ENCODE measurements around the gene RNPEPL1. TPM values are rescaled to one million over a fixed set of nuclear protein-coding genes. Genes with fewer than 3 reads are reported as not detected.
A peak's percentile ranks its signal among the peaks of the same experiment; 100 is the strongest.
"Not testable (repeated sequence)": the region's sequence is repeated elsewhere in the genome, so short reads cannot be mapped to it uniquely, and the experiment has no call there.

The RNPEPL1 gene, protein sequence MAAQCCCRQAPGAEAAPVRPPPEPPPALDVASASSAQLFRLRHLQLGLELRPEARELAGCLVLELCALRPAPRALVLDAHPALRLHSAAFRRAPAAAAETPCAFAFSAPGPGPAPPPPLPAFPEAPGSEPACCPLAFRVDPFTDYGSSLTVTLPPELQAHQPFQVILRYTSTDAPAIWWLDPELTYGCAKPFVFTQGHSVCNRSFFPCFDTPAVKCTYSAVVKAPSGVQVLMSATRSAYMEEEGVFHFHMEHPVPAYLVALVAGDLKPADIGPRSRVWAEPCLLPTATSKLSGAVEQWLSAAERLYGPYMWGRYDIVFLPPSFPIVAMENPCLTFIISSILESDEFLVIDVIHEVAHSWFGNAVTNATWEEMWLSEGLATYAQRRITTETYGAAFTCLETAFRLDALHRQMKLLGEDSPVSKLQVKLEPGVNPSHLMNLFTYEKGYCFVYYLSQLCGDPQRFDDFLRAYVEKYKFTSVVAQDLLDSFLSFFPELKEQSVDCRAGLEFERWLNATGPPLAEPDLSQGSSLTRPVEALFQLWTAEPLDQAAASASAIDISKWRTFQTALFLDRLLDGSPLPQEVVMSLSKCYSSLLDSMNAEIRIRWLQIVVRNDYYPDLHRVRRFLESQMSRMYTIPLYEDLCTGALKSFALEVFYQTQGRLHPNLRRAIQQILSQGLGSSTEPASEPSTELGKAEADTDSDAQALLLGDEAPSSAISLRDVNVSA
- total RNA-seq: 59.1 and 60.7 TPM in 2 replicates

DNA sequence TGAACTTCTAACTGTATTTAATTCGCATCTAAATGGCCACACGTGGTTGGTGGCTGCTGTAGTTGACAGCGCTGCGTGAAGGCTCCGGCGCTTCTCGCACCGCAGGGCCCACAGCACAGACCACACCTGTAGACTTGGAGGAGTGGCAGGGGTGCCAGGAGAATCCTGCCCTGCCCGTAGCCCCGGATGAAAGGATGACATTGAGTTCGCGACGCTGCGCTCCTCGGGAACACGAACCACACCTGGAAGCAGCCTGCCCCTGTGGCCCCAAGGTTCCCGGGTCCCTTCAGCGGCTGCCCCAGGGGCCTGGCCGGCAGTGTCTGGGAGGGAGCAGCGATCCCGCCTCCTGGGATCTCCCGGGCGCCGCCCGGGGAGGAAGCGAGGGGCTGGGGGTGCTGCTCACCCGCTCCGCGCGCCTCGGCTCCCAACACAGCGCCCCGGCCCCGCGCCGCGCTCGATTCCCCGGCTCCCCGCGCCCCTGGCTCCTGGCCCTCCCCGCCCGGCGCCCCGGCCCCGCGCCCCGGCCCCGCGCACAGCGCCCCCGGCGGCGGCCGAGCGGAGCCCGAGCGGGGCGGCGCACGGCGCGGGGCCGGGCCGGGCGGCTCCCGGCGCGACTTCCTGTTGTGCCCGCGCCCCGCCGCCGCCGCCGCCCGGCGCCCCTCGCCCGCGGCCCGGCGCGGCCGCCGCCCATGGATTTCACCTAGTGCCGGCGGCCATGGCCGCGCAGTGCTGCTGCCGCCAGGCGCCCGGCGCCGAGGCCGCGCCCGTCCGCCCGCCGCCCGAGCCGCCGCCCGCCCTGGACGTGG is at the start of gene RNPEPL1:
Gene RNPEPL1 (plus strand): TSS at position 613 of the 806 bp plus-strand sequence. CDS start 103 bp downstream, at position 716.
- H3K4me1 Mint-ChIP-seq: peaks cover 54% of the 10 kb centered on the region
- H3K27me3 Mint-ChIP-seq: no peaks in the 10 kb centered on the region
- peak within 1 kb of the TSS; percentile 95 for H3K27ac Mint-ChIP-seq
- H3K36me3 Mint-ChIP-seq (ENCODE audit: low read depth): peaks cover 28% of the 10 kb centered on the region
- H3K4me3 Mint-ChIP-seq: peak within 1 kb of the TSS; percentile 98
- intact Hi-C loops (cut with micrococcal nuclease): loop anchor here (5.0 to 10.0 kb wide), 4 partner anchors 131 to 1317 kb away; partner anchors contain the start of genes COPS9, GPC1 and PASK
- no peaks in the 10 kb centered on the region for H3K9me3 Mint-ChIP-seq
- DNase-seq: peak; percentile 88

DNA sequence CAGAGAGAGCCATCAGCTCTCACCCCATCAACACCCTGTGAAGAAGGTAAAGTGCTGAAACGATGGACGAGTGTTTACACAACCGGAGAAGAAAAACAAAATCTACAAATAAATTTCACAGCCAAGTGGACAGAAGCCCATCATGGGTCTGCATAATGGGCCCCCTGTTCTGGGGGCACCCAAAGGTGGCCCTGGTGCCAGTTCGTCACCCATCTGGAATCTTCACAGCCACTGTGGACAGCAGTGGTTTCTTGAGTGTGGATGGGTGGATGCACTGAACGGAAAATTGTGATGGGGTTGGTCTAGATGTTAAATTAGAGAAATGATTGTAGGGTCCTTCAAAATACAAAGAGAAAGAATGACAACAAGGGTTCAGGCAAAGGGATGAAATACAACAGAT is 49.3 kb upstream of the RNPEPL1 start:
- H3K4me3 Mint-ChIP-seq: no peak overlapping the region

DNA sequence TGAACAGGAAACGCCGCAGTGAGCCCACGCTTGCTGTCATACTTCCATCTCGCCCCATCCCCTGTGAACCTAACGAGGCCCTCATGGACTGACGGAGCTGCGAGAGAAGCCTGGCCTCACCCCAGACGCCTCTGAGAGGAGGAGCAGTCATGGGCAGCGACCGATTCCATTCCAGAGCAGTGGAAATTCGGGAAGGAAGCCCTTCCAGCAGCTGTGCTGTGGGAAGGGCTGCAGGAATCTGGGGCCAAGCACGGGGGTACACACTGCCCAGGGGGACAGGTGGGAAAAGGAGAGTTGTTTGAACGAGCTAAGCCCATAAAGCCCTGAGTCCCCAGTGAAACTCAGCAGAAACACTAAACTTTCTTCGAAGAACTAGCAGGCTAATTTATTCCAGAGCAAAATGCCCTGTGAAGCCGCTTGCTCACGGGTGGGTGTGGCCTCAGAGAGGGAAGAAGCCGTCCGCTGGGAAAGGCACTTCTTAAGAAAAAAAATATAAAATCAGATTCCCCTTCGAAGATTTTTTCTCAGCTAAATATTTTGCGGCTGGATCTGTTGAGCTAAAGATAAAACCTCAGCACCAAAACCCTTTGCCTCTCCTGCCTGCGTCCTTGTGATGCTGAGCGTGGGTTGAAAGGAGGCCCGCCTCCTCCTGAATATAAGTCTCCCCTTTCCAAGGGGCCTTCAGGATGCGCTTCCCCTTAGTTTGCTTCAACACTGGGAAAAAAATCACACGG is 48.7 kb upstream of the RNPEPL1 start:
- Mint-ChIP-seq H3K9me3 (peaks cover 8% of the 10 kb centered on the region), H3K27me3 (no peaks in the 10 kb centered on the region), H3K36me3 (ENCODE audit: low read depth) (peaks cover 30% of the 10 kb centered on the region), H3K4me3 (no peak overlapping the region), H3K27ac (no peak overlapping the region), H3K4me1 (peaks cover 3% of the 10 kb centered on the region)
- no peak for DNase-seq
- intact Hi-C loops (cut with micrococcal nuclease): loop anchor here (10.0 kb wide), 1 partner anchor 185 kb away; no protein-coding TSS in a partner anchor

More for the DNA sequence above, 49.3 kb upstream of the RNPEPL1 start:
- Mint-ChIP-seq H3K4me1 (peaks cover 8% of the 10 kb centered on the region), H3K9me3 (peaks cover 8% of the 10 kb centered on the region), H3K36me3 (ENCODE audit: low read depth) (peaks cover 25% of the 10 kb centered on the region), H3K27ac (no peak overlapping the region), H3K27me3 (no peaks in the 10 kb centered on the region)
- intact Hi-C loops (cut with micrococcal nuclease): loop anchor here (10.0 kb wide), 1 partner anchor 186 kb away; no protein-coding TSS in a partner anchor
- DNase-seq: no peak

DNA sequence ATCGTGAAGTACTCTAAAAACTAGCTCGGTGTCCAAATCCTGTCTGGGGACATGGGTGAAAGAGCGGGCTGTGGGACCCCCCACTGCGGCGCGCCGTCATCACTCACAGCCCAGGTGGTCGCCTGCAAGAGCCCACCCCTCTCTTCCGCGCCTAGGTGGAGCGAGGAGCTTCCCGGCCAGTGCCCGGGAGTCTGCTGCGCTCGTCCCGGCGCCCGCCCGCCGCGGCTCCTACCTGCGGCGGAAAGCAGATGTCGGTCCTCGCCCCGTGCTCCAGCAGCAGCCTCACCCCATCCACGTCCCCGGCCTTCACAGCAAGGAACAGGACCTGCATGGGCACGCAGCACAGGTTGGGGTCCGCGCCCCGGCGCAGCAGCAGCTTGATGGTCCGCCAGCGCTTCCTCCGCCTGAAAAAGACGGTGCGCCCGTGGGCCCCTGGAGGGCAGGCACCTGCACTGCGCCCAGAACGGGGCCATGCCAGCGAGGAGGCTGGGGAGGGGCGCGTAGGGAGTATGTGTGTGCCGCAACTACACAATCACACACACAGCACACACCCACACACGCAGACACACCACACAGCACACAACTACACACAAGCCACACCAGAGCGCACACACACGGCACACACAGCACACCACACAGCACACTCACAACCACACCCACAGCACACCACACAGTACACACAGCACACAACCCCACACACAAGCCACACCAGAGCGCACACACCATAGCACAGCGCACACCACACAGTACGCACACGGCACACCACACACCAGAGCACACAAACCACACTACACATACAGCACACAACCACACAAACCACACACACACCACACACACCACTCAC is 47.9 kb upstream of the RNPEPL1 start:
- no peaks in the 10 kb centered on the region for H3K27me3 Mint-ChIP-seq
- peaks cover 14% of the 10 kb centered on the region for H3K9me3 Mint-ChIP-seq
- DNase-seq: no peak
- H3K4me1 Mint-ChIP-seq: peaks cover 3% of the 10 kb centered on the region
- H3K4me3 Mint-ChIP-seq: no peak overlapping the region
- no peak overlapping the region for H3K27ac Mint-ChIP-seq
- intact Hi-C loops (cut with micrococcal nuclease): no loop called here
- peaks cover 38% of the 10 kb centered on the region for H3K36me3 Mint-ChIP-seq (ENCODE audit: low read depth)

DNA sequence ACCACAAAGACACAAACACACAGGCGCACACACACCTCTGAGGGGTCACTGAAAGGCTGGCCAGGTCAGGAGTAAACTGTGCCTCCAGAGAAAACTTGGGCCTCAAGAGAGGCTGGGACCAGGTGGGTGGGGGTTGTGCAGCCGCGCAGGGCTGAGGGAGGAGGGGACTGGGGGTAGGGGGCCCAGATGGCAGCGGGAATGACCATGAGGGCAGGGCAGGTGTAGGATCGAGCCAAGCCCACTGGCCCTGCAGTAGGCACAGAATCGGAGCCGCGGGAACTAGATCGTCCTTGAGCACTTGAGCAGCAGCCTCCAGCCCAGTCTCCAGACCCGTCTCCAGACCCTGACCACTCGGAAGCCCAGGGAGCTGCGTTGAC is 47.3 kb upstream of the RNPEPL1 start:
- DNase-seq: no peak
- no peak overlapping the region for H3K4me3 Mint-ChIP-seq
- peaks cover 3% of the 10 kb centered on the region for H3K4me1 Mint-ChIP-seq
- peaks cover 14% of the 10 kb centered on the region for H3K9me3 Mint-ChIP-seq
- H3K27me3 Mint-ChIP-seq: no peaks in the 10 kb centered on the region
- peaks cover 42% of the 10 kb centered on the region for H3K36me3 Mint-ChIP-seq (ENCODE audit: low read depth)
- intact Hi-C loops (cut with micrococcal nuclease): no loop called here
- no peak overlapping the region for H3K27ac Mint-ChIP-seq

DNA sequence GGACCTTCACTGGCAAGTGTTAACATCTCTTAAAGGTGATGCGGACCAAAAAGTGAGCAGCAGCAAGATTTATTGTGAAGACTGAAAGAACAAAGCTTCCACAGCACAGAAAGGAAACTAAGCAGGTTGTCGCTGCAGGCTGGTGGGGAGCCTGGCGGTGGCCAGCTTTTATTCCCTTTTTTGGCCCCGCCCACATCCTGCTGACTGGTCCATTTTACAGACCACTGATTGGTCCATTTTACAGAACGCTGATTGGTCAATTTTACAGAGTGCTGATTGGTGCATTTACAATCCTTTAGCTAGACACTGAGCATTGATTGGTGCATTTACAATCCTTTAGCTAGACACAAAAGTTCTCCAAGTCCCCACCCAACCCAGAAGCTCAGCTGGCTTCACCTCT is 46.4 kb upstream of the RNPEPL1 start:
- H3K27ac Mint-ChIP-seq; H3K4me1 Mint-ChIP-seq; intact Hi-C loops (cut with micrococcal nuclease); DNase-seq; H3K4me3 Mint-ChIP-seq; H3K27me3 Mint-ChIP-seq: not testable (repeated sequence)
- H3K9me3 Mint-ChIP-seq: peaks cover 18% of the 10 kb centered on the region
- H3K36me3 Mint-ChIP-seq (ENCODE audit: low read depth): peaks cover 50% of the 10 kb centered on the region

DNA sequence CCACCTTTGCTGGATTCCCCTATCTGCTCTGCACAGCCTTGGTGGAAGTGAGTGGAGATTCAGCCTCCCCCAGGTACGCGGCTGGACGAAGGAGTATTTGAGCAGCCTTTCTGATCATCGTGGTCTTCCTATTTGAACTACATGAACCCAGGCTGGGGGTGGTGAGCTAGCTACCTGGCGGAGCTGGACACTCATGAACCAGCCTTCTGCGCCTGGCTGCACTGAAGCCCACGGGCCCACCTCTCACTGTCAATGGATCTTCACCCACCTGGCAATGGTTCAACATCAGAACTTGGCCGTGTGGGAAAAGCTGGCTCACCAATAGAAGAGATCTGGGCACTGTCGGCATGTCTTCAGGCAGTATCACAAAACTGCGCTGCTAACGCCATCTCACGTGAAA is 45.9 kb upstream of the RNPEPL1 start:
- H3K9me3 Mint-ChIP-seq: peaks cover 23% of the 10 kb centered on the region
- DNase-seq: no peak
- H3K27ac Mint-ChIP-seq: no peak overlapping the region
- intact Hi-C loops (cut with micrococcal nuclease): no loop called here
- no peak overlapping the region for H3K4me3 Mint-ChIP-seq
- peaks cover 56% of the 10 kb centered on the region for H3K36me3 Mint-ChIP-seq (ENCODE audit: low read depth)
- no peaks in the 10 kb centered on the region for H3K27me3 Mint-ChIP-seq
- peaks cover 3% of the 10 kb centered on the region for H3K4me1 Mint-ChIP-seq

DNA sequence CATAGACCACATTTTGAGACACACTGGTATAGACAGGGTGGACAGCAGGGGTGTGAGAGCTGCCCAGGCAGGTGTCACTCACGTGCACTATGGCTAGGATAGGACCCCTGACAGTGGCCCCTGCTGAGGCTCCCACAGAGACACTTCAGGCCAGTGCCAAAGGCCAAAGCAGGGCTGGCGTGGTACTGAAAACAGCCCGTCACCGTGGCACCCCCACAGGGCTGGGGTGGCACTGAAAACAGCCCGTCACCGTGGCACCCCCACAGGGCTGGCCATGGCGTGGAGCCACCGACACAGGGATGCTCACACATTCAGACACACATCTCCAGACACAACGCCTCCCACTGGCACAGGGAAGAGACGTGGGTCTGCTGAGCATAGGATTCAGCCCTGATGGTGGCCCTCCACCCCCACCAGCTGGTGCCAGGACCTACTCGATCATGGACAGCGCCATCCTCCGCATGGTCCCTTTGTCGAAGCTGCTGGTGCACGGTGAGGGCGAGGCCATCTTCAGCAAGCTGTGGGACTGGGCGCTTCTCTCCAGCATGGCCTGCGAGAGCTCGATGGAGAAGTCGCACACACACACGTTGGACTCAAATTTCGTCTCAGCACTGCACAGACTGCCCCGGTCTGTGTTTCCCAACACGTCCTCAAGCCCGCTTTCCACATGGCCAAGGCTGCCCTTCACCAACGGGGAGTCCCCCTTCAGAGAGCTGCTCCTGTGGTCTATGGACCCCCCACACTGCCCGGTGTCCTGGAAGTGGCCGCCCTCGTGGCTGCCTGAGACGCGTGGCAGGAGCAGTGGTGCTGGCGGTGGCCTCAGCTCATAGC is 44.6 kb upstream of the RNPEPL1 start:
- H3K9me3 Mint-ChIP-seq: peaks cover 30% of the 10 kb centered on the region
- no peaks in the 10 kb centered on the region for H3K27me3 Mint-ChIP-seq

DNA sequence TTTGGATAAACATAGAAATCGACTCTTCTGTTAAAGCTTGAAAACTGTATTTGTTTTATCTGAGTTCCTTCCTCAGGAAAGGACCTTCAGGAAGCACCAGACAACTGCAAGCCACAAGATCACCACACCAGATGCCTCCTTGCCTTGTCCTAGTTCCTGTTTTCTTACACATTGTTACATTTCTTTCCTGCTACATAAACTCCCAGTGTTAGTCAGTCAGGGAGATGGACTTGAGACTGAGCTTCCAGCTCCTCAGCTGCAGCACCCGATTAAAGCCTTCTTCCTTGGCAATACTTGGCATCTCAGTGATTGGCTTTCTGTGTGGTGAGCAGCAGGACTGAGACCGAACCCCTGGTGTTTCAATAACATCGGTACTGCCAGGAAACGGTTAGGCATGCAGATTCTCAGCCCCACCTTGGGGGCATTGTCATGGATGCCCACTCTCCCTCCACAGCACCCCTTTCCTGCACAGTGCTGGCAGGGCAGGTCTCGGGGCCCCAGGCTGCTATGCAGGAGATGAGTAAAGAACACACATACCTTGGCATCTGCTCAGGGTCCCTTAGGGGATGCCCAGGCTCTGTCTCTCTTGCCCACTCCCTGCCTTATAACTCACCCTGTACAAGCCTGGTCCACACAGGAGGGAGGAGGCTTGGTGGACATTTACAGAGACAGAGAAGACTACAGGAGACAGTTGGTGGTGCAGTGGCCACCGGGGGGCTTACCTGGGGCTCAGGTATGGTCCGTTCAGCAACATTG is 43.1 kb upstream of the RNPEPL1 start:
- H3K27ac Mint-ChIP-seq: no peak overlapping the region
- intact Hi-C loops (cut with micrococcal nuclease): no loop called here
- no peak overlapping the region for H3K4me3 Mint-ChIP-seq
- DNase-seq: no peak
- H3K27me3 Mint-ChIP-seq: no peaks in the 10 kb centered on the region
- H3K9me3 Mint-ChIP-seq: peaks cover 33% of the 10 kb centered on the region
- peaks cover 3% of the 10 kb centered on the region for H3K4me1 Mint-ChIP-seq
- H3K36me3 Mint-ChIP-seq (ENCODE audit: low read depth): peaks cover 78% of the 10 kb centered on the region

More for the DNA sequence above, 44.6 kb upstream of the RNPEPL1 start:
- H3K4me1 Mint-ChIP-seq: peaks cover 3% of the 10 kb centered on the region
- H3K27ac Mint-ChIP-seq: no peak overlapping the region
- no peak for DNase-seq
- intact Hi-C loops (cut with micrococcal nuclease): no loop called here
- no peak overlapping the region for H3K4me3 Mint-ChIP-seq
- peaks cover 64% of the 10 kb centered on the region for H3K36me3 Mint-ChIP-seq (ENCODE audit: low read depth)

DNA sequence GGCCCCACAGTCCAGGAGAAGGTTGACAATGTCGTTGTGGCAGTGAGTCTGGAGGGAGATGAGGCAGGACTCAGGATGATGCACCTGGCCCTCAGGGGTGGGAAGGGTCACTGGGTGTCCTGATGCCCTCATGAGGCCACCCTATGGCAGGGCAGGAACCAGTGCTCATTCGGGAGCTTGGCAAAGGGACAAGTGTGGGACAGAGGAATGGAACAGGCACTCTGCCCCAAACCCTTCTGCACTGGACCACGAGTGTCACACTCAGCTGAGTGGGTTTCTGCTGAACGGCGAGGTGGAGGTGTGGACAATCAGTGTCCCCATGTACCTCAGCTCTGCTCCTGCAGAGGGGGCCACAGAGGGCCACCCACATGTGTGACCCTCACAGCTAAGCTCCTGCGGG is 42.5 kb upstream of the RNPEPL1 start:
- Mint-ChIP-seq H3K4me1 (no peaks in the 10 kb centered on the region), H3K27ac (no peak overlapping the region), H3K4me3 (no peak overlapping the region), H3K27me3 (no peaks in the 10 kb centered on the region), H3K9me3 (peaks cover 33% of the 10 kb centered on the region), H3K36me3 (ENCODE audit: low read depth) (peaks cover 79% of the 10 kb centered on the region)
- DNase-seq: no peak
- intact Hi-C loops (cut with micrococcal nuclease): no loop called here

DNA sequence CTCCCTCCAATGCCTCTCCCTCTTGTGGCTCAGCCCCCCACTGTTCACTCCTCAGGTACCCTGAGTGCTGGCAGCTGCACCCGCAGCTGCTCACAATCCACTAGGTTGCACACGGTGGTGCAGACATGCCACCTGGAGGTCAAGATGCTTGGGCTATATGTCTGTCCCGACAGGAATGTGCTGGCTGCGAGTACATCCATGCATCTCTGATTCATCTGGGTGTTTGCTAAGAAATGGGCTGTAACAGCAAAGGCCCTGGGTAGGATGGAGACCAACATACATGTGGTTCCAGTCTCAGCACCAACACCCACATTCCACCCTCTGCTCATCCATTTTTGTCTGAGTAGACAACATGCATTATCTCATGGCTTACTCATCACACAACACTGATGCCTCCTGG is 41.8 kb upstream of the RNPEPL1 start:
- Mint-ChIP-seq H3K27me3 (no peaks in the 10 kb centered on the region), H3K27ac (no peak overlapping the region), H3K4me1 (no peaks in the 10 kb centered on the region), H3K36me3 (ENCODE audit: low read depth) (peaks cover 86% of the 10 kb centered on the region), H3K9me3 (peaks cover 37% of the 10 kb centered on the region), H3K4me3 (no peak overlapping the region)
- intact Hi-C loops (cut with micrococcal nuclease): no loop called here
- DNase-seq: no peak
